WTC11 (cell line): Measurements from ENCODE around the gene RNPEPL1. TPM values are rescaled to one million over a fixed set of nuclear protein-coding genes. Genes with fewer than 3 reads are reported as not detected.

Experiments
- ATAC-seq: fragments of 200-7000 bp; cut with Tn5 transposase; 2 replicates; pipeline ENCODE4 v1.10.0; 2021; ENCODE audit warnings: mild to moderate bottlenecking, moderate library complexity
- CTCF ChIA-PET: fragments of 300-600 bp; sonication (Branson Sonifier 250); formaldehyde crosslinking; loops from one replicate; lab custom pipeline; 2021; ENCODE audit warnings: antibody characterized with exemption; lab: Charles Lee
- POLR2A ChIA-PET: fragments of 350-600 bp; sonication (Branson Sonifier 250); formaldehyde crosslinking; loops from one replicate; lab custom pipeline; 2021; ENCODE audit warnings: antibody characterized with exemption; lab: Charles Lee
- DNase-seq: peaks from one replicate; pipeline ENCODE4 v3.0.0; 2021; ENCODE audit warnings: low spot score
- H3K27ac Mint-ChIP-seq: 2 replicates; pipeline ENCODE4 v1.8.0; 2021; ENCODE audit warnings: mixed read lengths
- H3K27me3 Mint-ChIP-seq: 2 replicates; pipeline ENCODE4 v1.8.0; 2021; ENCODE audit warnings: low read depth, mild to moderate bottlenecking, moderate library complexity, mixed read lengths
- H3K36me3 Mint-ChIP-seq: 2 replicates; pipeline ENCODE4 v1.8.0; 2021; ENCODE audit warnings: mixed read lengths
- H3K4me1 Mint-ChIP-seq: 2 replicates; pipeline ENCODE4 v1.8.0; 2022; ENCODE audit warnings: mixed read lengths
- H3K4me3 Mint-ChIP-seq: 2 replicates; pipeline ENCODE4 v1.8.0; 2021; ENCODE audit warnings: mild to moderate bottlenecking, moderate library complexity, mixed read lengths
- H3K9me3 Mint-ChIP-seq: 2 replicates; pipeline ENCODE4 v1.8.0; 2021; ENCODE audit warnings: mixed read lengths
- ELF4 ChIP-seq: sonication (generic); formaldehyde crosslinking; IDR thresholded peaks from 2 replicates; pipeline ENCODE4 v1.8.1; 2022; ENCODE audit warnings: low read depth, mild to moderate bottlenecking, moderate library complexity, missing genetic modification reagents
- FOXK1 ChIP-seq: sonication (generic); formaldehyde crosslinking; IDR thresholded peaks from 2 replicates; pipeline ENCODE4 v1.8.0; 2022; ENCODE audit warnings: mild to moderate bottlenecking, moderate library complexity, missing genetic modification reagents
- GRHL2 ChIP-seq: fragments of 250-450 bp; sonication (Bioruptor Pico); IDR thresholded peaks from 2 replicates; pipeline ENCODE4 v1.8.0; 2022; ENCODE audit warnings: mild to moderate bottlenecking, moderate library complexity; ENCODE audit not compliant: insufficient replicate concordance, severe bottlenecking
- KAT7 ChIP-seq: sonication (generic); formaldehyde crosslinking; IDR thresholded peaks from 2 replicates; pipeline ENCODE4 v1.8.1; 2023; ENCODE audit warnings: missing genetic modification reagents, mild to moderate bottlenecking, borderline replicate concordance
- MXD4 ChIP-seq: fragments of 250-450 bp; sonication (Bioruptor Pico); IDR thresholded peaks from 2 replicates; pipeline ENCODE4 v1.8.0; 2021; ENCODE audit warnings: mild to moderate bottlenecking, moderate library complexity, borderline replicate concordance
- NR2C2 ChIP-seq: sonication (generic); formaldehyde crosslinking; IDR thresholded peaks from 2 replicates; pipeline ENCODE4 v1.8.0; 2022; ENCODE audit warnings: mild to moderate bottlenecking, missing genetic modification reagents
- PREB ChIP-seq: sonication (generic); formaldehyde crosslinking; IDR thresholded peaks from 2 replicates; pipeline ENCODE4 v1.8.1; 2022; ENCODE audit warnings: mild to moderate bottlenecking, missing genetic modification reagents, moderate library complexity, borderline replicate concordance
- SMAD4 ChIP-seq: sonication (generic); formaldehyde crosslinking; IDR thresholded peaks from 2 replicates; pipeline ENCODE4 v1.8.0; 2022; ENCODE audit warnings: mild to moderate bottlenecking, missing genetic modification reagents
- SOX15 ChIP-seq: fragments of 250-450 bp; sonication (Bioruptor Pico); IDR thresholded peaks from 2 replicates; pipeline ENCODE4 v1.9.0; 2021; ENCODE audit warnings: mild to moderate bottlenecking
- total RNA-seq: library from RNA; stranded (reverse); gene quantifications from 3 replicates; pipeline ENCODE4 v1.2.3, GENCODE V29; 2021
- TF ChIP-seq, protein P1 (sequence below): fragments of 250-450 bp; sonication (Bioruptor Pico); conservative IDR thresholded peaks from 2 replicates; pipeline ENCODE4 v1.9.0; 2021; ENCODE audit warnings: mild to moderate bottlenecking
- TF ChIP-seq, protein P2 (sequence below): sonication (generic); formaldehyde crosslinking; IDR thresholded peaks from 2 replicates; pipeline ENCODE4 v1.8.0; 2022; ENCODE audit warnings: mild to moderate bottlenecking, missing genetic modification reagents
- TF ChIP-seq, protein P3 (sequence below): sonication (generic); formaldehyde crosslinking; conservative IDR thresholded peaks from 2 replicates; pipeline ENCODE4 v1.8.1; 2022; ENCODE audit warnings: mild to moderate bottlenecking, missing genetic modification reagents
- TF ChIP-seq, protein P4 (sequence below): fragments of 200-600 bp; IDR thresholded peaks from 2 replicates; pipeline ENCODE4 v1.8.0; 2022; ENCODE audit warnings: antibody characterized with exemption
- TF ChIP-seq, protein P5 (sequence below): sonication (generic); formaldehyde crosslinking; IDR thresholded peaks from 2 replicates; pipeline ENCODE4 v1.8.1; 2022; ENCODE audit warnings: low read depth, mild to moderate bottlenecking, moderate library complexity, missing genetic modification reagents, borderline replicate concordance

RNPEPL1 gene
- total RNA-seq, 1 experiment from 2014 or later = 18.8 TPM

DNA sequence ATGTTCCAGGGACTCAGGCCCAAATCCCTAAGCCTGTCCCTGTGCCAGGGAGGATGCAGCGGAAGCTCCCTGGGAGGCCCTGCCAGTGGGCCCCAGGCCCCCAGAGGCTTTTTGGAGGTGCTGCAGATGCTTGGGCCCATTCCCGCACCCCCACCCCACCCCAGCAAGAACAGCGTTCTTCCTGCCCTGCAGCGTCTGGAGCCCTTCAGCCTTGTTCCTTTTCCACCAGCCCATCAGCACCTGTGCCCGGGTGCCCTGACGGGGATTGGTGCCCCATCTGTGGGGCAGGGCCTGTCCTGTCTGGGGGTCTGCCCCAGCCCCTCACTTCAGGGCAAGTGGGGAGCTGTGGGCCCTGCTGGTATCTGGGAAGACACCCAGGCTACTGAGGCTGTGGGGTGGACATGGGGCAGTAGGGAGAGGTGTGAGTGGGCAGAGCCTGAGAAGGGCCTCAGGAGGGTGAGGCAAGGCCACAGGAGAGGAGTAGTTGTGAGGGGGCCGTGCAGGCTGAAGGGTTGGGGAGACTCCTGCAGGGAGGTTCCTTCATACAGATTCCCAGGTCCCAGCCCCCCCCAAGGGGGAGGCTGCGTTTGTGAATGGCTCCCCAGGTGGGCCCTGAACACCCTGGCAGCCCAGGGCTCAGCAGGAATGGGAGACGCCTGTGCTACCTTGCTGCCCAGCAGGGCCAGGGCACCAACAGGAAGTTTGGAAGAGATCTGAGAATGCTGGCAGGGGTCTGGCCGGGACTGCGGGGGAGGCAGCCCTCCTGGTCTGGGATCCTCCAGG is 2.4 kb downstream of the RNPEPL1 start:
- Mint-ChIP-seq H3K4me3 (no peak overlapping the region), H3K27me3 (peaks cover 28% of the 10 kb centered on the region), H3K36me3 (no peaks in the 10 kb centered on the region), H3K27ac (no peak overlapping the region), H3K4me1 (peaks cover 16% of the 10 kb centered on the region), H3K9me3 (no peaks in the 10 kb centered on the region)
- peak; percentile 5 for DNase-seq
- CTCF ChIA-PET = interaction anchor here (1.0 kb wide), 1 partner anchor 9 kb away, joined by 3 read pairs; no protein-coding TSS in a partner anchor
- POLR2A ChIA-PET = no interaction called here
- ATAC-seq = no peak
- TF ChIP-seq NR2C2 = no peak
- TF ChIP-seq MXD4 (CRISPR knock-in tag) = no peak
- no peak for TF ChIP-seq SOX15 (CRISPR knock-in tag)
- no peak for TF ChIP-seq ELF4 (CRISPR knock-in tag)
- TF ChIP-seq, protein P1, sequence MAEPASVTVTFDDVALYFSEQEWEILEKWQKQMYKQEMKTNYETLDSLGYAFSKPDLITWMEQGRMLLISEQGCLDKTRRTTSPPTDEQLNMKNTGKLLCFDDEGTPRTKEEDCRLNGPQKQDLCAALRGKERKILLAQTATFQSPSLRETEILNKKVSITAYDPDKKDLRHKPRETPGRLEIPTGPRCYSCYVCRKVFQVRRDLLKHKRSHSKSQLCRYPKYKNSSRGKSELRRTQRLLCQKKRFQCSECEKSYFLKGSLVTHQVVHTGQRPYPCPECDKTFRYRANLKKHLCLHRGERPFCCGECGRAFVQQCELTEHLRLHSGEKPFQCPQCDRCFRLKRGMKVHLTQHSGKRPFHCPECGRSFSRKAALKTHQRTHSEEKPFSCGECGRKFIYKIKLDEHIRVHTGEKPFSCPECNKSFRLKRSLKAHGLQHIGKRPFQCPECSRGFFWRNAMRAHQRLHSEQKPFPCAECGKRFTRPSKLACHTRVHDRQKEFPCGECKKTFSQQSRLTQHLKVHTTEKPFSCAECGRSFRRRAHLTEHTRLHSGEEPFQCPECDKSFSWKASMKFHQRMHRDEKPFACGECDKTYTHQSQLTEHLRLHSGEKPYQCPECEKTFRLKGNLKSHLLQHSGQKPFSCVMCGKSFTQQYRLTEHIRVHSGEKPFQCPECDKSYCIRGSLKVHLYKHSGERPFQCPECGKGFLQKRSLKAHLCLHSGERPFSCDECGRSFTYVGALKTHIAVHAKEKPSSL = no peak
- no peak for TF ChIP-seq GRHL2 (CRISPR knock-in tag)
- TF ChIP-seq, protein P2, sequence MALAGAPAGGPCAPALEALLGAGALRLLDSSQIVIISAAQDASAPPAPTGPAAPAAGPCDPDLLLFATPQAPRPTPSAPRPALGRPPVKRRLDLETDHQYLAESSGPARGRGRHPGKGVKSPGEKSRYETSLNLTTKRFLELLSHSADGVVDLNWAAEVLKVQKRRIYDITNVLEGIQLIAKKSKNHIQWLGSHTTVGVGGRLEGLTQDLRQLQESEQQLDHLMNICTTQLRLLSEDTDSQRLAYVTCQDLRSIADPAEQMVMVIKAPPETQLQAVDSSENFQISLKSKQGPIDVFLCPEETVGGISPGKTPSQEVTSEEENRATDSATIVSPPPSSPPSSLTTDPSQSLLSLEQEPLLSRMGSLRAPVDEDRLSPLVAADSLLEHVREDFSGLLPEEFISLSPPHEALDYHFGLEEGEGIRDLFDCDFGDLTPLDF = no peak
- TF ChIP-seq FOXK1 (CRISPR knock-in tag) = no peak
- no peak for TF ChIP-seq KAT7 (CRISPR knock-in tag)
- TF ChIP-seq, protein P3, sequence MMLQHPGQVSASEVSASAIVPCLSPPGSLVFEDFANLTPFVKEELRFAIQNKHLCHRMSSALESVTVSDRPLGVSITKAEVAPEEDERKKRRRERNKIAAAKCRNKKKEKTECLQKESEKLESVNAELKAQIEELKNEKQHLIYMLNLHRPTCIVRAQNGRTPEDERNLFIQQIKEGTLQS (CRISPR knock-in tag) = no peak
- TF ChIP-seq PREB (CRISPR knock-in tag) = no peak

- H3K27ac Mint-ChIP-seq = no peak overlapping the region
- peaks cover 11% of the 10 kb centered on the region for H3K4me1 Mint-ChIP-seq
- ChIA-PET CTCF (interaction anchor here (1.0 kb wide), 1 partner anchor 8 kb away, joined by 3 read pairs; no protein-coding TSS in a partner anchor), POLR2A (no interaction called here)
- ATAC-seq = no peak
- TF ChIP-seq SMAD4 (CRISPR knock-in tag) = no peak
- TF ChIP-seq, protein P4, sequence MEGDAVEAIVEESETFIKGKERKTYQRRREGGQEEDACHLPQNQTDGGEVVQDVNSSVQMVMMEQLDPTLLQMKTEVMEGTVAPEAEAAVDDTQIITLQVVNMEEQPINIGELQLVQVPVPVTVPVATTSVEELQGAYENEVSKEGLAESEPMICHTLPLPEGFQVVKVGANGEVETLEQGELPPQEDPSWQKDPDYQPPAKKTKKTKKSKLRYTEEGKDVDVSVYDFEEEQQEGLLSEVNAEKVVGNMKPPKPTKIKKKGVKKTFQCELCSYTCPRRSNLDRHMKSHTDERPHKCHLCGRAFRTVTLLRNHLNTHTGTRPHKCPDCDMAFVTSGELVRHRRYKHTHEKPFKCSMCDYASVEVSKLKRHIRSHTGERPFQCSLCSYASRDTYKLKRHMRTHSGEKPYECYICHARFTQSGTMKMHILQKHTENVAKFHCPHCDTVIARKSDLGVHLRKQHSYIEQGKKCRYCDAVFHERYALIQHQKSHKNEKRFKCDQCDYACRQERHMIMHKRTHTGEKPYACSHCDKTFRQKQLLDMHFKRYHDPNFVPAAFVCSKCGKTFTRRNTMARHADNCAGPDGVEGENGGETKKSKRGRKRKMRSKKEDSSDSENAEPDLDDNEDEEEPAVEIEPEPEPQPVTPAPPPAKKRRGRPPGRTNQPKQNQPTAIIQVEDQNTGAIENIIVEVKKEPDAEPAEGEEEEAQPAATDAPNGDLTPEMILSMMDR = no peak
- TF ChIP-seq, protein P5, sequence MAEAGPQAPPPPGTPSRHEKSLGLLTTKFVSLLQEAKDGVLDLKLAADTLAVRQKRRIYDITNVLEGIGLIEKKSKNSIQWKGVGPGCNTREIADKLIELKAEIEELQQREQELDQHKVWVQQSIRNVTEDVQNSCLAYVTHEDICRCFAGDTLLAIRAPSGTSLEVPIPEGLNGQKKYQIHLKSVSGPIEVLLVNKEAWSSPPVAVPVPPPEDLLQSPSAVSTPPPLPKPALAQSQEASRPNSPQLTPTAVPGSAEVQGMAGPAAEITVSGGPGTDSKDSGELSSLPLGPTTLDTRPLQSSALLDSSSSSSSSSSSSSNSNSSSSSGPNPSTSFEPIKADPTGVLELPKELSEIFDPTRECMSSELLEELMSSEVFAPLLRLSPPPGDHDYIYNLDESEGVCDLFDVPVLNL = no peak
- H3K9me3 Mint-ChIP-seq = no peaks in the 10 kb centered on the region
- DNase-seq = peak; percentile 6
- no peak overlapping the region for H3K4me3 Mint-ChIP-seq
- H3K27me3 Mint-ChIP-seq = peaks cover 28% of the 10 kb centered on the region
- no peaks in the 10 kb centered on the region for H3K36me3 Mint-ChIP-seq
Observed at GRCh38 chr2:240571314-240571973, 3.2 kb downstream of the RNPEPL1 start.
